ENCODE results near the gene CCDC33.

DNA sequence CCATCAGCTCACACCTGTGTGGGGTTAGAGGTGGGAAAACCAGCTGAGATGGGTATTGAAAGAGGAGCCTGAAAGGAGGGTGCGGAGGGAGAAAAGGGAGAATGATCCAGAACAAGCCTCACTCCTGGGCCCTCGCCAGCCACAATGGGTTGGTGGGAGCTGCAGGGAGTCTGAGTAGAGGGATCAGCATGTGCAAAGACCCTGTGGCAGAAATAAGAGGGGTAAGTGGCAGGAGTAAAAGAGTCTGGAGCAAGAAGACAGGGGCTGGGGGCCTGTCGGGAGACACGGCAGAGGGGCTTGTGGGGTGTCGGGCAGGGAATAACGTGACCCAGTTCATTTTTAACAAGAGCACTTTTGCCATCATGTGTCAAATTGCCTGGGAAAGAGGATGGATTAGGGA, 34.0 kb downstream of the CCDC33 start:
- TF ChIP-seq, protein P1, sequence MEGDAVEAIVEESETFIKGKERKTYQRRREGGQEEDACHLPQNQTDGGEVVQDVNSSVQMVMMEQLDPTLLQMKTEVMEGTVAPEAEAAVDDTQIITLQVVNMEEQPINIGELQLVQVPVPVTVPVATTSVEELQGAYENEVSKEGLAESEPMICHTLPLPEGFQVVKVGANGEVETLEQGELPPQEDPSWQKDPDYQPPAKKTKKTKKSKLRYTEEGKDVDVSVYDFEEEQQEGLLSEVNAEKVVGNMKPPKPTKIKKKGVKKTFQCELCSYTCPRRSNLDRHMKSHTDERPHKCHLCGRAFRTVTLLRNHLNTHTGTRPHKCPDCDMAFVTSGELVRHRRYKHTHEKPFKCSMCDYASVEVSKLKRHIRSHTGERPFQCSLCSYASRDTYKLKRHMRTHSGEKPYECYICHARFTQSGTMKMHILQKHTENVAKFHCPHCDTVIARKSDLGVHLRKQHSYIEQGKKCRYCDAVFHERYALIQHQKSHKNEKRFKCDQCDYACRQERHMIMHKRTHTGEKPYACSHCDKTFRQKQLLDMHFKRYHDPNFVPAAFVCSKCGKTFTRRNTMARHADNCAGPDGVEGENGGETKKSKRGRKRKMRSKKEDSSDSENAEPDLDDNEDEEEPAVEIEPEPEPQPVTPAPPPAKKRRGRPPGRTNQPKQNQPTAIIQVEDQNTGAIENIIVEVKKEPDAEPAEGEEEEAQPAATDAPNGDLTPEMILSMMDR (tag by site-specific recombination; IDR thresholded peaks at IDR 0.05): no peak
- TF ChIP-seq, protein P2, sequence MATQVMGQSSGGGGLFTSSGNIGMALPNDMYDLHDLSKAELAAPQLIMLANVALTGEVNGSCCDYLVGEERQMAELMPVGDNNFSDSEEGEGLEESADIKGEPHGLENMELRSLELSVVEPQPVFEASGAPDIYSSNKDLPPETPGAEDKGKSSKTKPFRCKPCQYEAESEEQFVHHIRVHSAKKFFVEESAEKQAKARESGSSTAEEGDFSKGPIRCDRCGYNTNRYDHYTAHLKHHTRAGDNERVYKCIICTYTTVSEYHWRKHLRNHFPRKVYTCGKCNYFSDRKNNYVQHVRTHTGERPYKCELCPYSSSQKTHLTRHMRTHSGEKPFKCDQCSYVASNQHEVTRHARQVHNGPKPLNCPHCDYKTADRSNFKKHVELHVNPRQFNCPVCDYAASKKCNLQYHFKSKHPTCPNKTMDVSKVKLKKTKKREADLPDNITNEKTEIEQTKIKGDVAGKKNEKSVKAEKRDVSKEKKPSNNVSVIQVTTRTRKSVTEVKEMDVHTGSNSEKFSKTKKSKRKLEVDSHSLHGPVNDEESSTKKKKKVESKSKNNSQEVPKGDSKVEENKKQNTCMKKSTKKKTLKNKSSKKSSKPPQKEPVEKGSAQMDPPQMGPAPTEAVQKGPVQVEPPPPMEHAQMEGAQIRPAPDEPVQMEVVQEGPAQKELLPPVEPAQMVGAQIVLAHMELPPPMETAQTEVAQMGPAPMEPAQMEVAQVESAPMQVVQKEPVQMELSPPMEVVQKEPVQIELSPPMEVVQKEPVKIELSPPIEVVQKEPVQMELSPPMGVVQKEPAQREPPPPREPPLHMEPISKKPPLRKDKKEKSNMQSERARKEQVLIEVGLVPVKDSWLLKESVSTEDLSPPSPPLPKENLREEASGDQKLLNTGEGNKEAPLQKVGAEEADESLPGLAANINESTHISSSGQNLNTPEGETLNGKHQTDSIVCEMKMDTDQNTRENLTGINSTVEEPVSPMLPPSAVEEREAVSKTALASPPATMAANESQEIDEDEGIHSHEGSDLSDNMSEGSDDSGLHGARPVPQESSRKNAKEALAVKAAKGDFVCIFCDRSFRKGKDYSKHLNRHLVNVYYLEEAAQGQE (tag by site-specific recombination; IDR thresholded peaks at IDR 0.05): no peak
- TF ChIP-seq TRIM28 (IDR thresholded peaks at IDR 0.05; ENCODE audit: borderline replicate concordance, low read length): no peak
- TF ChIP-seq, protein P3, sequence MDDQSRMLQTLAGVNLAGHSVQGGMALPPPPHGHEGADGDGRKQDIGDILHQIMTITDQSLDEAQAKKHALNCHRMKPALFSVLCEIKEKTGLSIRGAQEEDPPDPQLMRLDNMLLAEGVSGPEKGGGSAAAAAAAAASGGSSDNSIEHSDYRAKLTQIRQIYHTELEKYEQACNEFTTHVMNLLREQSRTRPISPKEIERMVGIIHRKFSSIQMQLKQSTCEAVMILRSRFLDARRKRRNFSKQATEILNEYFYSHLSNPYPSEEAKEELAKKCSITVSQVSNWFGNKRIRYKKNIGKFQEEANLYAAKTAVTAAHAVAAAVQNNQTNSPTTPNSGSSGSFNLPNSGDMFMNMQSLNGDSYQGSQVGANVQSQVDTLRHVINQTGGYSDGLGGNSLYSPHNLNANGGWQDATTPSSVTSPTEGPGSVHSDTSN (CRISPR knock-in tag; IDR thresholded peaks at IDR 0.05): no peak
